Esophagus (tissue), 2 donors: ENCODE data around the gene CDH15. TPM values are rescaled to one million over a fixed set of nuclear protein-coding genes. Genes with fewer than 3 reads are reported as not detected.

ENCODE experiments used
- H3K27ac ChIP-seq, 2 donors: one replicate each; pipeline ENCODE4 v1.5.1; 2013; ENCODE audit warnings: low read depth in 2 of 2, mild to moderate bottlenecking in 2 of 2, inconsistent platforms in 1 of 2, low read length in 1 of 2, moderate library complexity in 1 of 2
- H3K27me3 ChIP-seq, 2 donors: one replicate each; pipeline ENCODE4 v1.6.1; 2013; ENCODE audit warnings: low read length in 2 of 2, control low read depth in 1 of 2, mild to moderate bottlenecking in 1 of 2; ENCODE audit not compliant: insufficient read depth in 2 of 2, control insufficient read depth in 1 of 2
- H3K36me3 ChIP-seq, 2 donors: one replicate each; pipeline ENCODE4 v1.6.1; 2013; ENCODE audit warnings: low read length in 1 of 2; ENCODE audit not compliant: control insufficient read depth in 2 of 2, insufficient read depth in 2 of 2
- H3K4me1 ChIP-seq, 2 donors: one replicate each; pipeline ENCODE4 v1.6.1; 2013; ENCODE audit warnings: low read length in 1 of 2; ENCODE audit not compliant: control insufficient read depth in 2 of 2, insufficient read depth in 2 of 2
- H3K4me3 ChIP-seq, 2 donors: one replicate each; pipeline ENCODE4 v1.5.1; 2013; ENCODE audit warnings: low read length in 2 of 2, mild to moderate bottlenecking in 2 of 2, low read depth in 1 of 2, moderate library complexity in 1 of 2
- H3K9me3 ChIP-seq, 2 donors: one replicate each; pipeline ENCODE4 v1.6.1; 2013; ENCODE audit warnings: mild to moderate bottlenecking in 2 of 2, low read depth in 1 of 2, low read length in 1 of 2, moderate library complexity in 1 of 2; ENCODE audit not compliant: control insufficient read depth in 2 of 2, insufficient read depth in 1 of 2
- WGBS, 2 donors: extraction: QIAGEN DNeasy Blood & Tissue Kit; methylation state at CpG; one replicate each; pipeline ENCODE4 v1.1.7; 2013; 5-methylcytosine and 5-hydroxymethylcytosine counted together
- polyA plus RNA-seq, 2 donors: library from polyadenylated mRNA; stranded (reverse); fragments of 200-250 nt; gene quantifications; one replicate each; pipeline ENCODE4 v1.2.3, GENCODE V29; 2013
- donor health status: healthy with polysubstance abuse.
- donor health status: Bipolar disorder and iron deficiency.

The CDH15 gene
- polyA plus RNA-seq, 2 donors, result not detected

DNA sequence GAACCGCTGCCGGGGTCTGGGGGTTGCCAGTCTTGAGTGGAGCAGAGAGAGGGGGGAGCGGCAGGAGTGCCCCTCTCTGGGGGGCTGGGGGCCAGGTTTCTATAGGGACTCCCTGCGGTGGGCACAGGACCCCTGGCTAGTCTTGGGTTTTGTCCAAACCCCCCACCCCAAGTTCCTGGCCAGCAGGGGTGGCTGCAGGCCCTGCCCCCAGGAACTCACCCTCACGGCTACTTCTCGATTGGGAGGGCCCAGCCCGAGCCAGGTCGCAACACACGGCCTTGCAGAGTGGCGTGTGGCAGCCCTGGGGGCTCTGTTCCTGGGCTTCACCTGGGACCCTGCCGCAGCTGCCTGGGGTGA lies 601 bp downstream of the CDH15 start:
- Histone ChIP-seq H3K4me1 (peaks cover 5 to 9% of the 10 kb centered on the region in 2 donors), H3K9me3 (no peaks in the 10 kb centered on the region), H3K27me3 (no peaks in the 10 kb centered on the region), H3K36me3 (no peaks in the 10 kb centered on the region), H3K4me3 (no peak overlapping the region), H3K27ac (no peak overlapping the region)
- WGBS, 2 donors, result 60 to 73% methylated on average over 11 of the region's 11 CpGs

DNA sequence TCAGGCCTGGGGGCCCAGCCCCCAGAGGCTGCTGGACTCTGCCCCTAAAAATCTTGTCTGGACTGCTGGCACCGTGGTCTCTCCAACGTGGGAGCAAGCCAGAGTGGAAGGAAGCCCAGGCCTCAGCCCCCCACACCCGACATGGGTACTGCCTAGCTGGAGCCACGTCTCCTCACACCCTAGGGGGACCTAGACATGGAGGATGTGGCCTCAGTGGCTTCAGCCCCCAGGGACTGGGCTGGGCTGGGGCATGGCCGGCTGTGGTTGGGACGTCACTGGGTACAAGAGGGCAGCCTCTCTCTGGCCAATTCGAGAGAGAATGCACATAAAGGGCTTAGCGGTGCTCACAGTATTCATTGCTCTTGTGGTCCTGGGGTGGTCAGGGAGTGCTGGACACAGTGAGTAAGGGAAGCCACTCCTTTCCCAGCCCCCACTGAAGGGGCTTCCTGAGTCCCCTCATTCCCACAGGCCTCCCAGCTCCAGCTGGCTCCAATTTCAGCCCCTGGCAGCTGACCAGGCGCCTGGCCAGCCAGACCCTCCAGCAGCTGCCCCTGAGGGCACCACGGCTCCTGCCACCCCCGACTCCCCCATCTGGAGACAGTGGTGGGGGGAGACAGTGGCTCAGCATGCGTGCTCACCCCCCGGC lies 1.1 kb downstream of the CDH15 start:
- H3K27me3 ChIP-seq, result no peaks in the 10 kb centered on the region
- H3K27ac ChIP-seq, result no peak overlapping the region
- H3K9me3 ChIP-seq, result no peaks in the 10 kb centered on the region
- H3K4me1 ChIP-seq, result peaks cover 5 to 9% of the 10 kb centered on the region in 2 donors
- WGBS, 2 donors, result 47 to 53% methylated on average over 13 of the region's 13 CpGs
- H3K36me3 ChIP-seq, result no peaks in the 10 kb centered on the region
- no peak overlapping the region for H3K4me3 ChIP-seq

DNA sequence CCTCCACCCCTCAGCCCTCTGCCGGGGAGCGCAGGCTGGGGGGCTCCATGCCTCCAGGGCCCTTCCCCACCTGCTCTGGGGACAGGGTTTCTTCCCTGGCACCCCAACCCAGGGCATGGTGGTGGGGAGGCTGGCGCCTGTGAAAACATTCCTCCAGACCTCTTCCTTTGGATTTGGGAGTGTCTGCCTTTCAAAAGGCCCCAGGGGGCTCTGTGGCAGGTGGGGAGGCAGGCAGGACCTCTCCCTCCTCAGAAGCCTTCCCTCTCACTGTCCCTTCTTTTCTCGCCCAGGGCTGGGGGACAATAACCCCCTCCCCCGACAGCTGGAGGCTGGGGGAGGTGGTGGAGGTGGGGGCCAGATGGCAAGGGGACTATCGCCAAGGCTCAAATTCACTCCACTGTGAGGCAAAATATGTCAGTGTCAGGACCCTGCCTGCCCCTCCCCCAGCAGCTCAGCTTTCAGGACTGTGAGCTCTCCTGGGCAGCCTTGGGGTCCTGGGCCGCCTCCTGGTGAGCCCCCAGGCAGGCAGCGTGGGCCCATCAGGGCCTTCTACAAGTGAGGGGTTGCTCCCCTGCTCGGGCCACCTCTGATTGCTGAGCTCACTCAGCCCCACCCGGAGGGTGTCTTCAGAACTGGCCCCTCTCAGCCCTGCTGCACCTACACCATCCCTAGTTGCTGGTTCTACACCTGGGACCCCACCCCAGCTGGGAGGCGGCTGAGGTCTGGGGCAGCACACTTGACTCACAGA lies 1.8 kb downstream of the CDH15 start:
- H3K9me3 ChIP-seq, result no peaks in the 10 kb centered on the region
- 55 to 64% methylated on average over 10 to 11 of the region's 11 CpGs for WGBS, 2 donors
- peaks cover 5 to 9% of the 10 kb centered on the region in 2 donors for H3K4me1 ChIP-seq
- H3K27ac ChIP-seq, result no peak overlapping the region
- no peak overlapping the region for H3K4me3 ChIP-seq
- H3K27me3 ChIP-seq, result no peaks in the 10 kb centered on the region
- H3K36me3 ChIP-seq, result no peaks in the 10 kb centered on the region

DNA sequence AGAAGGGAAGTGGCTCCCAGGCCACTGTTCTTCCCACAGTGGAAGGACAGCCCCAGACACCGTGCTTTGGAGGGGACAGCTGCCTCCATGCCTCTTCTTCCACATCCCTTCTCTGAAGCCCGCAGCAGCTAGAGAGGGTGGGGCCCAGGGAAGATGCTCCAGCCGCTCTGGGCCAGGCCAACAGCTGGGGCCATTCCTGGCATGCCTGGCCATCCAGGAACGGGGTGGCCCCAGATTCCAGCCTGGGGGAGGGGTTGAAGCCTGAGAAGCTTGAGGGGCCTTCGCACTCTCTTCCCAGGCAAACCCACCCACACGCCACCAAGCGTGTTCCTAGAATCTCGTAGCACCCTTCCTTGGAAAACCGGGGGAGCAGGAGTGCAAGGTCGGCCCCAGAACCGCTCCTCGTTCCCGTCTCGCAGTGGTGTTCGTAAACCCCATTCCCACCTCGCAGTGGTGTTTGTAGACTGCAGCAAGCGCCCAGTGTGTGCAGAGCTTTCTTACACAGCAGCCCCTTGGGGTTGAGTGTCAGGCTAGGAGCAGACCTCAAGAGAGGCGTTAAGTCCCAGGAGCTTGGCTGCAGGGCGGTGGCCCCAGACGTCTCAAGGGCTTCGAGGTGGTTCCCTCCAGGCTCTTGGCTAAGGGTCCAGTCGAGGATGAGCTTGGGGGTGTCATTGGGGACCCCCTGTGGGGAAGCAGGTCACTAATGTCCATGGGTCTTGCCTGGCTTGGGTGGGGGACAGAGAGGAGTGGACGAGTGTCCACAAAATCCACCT lies 2.7 kb downstream of the CDH15 start:
- H3K27ac ChIP-seq, result no peak overlapping the region
- WGBS, 2 donors, result 68 to 75% methylated on average over 23 of the region's 23 CpGs
- no peak overlapping the region for H3K4me3 ChIP-seq
- H3K9me3 ChIP-seq, result no peaks in the 10 kb centered on the region
- no peaks in the 10 kb centered on the region for H3K27me3 ChIP-seq
- H3K36me3 ChIP-seq, result no peaks in the 10 kb centered on the region
- peaks cover 5 to 9% of the 10 kb centered on the region in 2 donors for H3K4me1 ChIP-seq

DNA sequence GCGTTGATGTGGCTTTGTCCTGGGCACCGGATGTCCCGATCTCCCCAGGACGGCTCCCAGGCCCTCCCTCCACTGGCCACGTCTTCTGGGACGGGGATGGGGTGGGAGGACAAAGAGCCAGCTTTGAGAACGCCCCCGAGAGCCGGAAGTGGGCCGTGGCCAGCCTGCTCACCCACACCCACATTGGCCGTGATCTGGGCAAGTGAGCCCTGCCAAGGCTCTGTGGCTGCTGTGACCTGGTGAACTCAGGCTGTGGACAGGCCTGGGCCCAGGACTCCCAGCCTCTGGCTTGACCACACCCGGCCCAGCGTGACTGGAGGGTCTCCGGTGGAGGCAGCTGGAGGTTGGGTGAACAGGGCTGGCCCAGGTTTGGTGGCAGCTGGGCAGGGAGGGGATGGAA lies 3.3 kb downstream of the CDH15 start:
- Histone ChIP-seq H3K27ac (no peak overlapping the region), H3K4me3 (no peak overlapping the region), H3K9me3 (no peaks in the 10 kb centered on the region), H3K4me1 (peaks cover 5 to 9% of the 10 kb centered on the region in 2 donors), H3K27me3 (no peaks in the 10 kb centered on the region), H3K36me3 (no peaks in the 10 kb centered on the region)
- 69 to 72% methylated on average over 14 of the region's 14 CpGs for WGBS, 2 donors

DNA sequence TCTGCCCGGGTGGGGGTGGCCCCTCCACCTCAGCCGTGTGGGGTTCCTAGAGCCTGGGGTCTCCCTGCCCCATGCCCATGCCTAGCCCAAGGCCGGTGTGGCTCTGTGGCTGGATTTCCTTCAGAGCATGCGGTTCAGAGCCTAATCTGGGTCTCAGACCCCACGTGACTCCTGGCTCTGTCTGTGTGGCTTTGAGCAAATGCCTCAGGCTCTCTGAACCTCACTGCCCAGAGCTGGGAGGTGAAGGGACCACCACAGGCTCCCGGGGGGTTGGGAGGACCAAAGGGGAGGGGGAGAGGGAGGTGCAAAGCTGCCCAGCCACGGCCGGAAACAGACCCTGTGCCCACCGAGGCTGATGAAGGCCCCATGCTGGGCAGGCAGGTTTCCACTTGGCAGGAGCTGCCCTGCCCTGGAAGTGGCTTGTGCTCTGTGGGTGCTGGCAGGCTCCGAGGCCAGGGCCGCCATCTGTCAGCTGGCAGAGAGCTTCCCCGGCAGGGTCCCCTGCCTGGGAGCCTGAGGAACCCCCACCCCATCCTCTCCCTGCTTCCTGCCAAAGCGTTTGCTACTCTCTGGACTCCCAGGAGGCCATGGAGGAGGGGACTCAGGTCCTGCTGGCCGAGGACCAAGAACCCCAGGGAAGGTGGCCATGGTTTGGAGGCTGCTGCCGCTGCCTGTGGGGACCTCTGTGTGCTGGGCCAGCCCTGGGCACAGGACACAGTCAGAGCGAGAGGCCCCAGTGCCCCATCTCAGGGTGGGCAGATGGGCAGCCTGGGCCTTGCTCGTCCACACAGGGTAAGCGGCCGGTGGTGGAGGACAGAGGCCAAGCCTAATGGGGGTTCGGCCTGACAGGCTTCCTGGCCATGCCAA lies 4.0 kb downstream of the CDH15 start:
- Histone ChIP-seq H3K9me3 (no peaks in the 10 kb centered on the region), H3K4me1 (peaks cover 5 to 8% of the 10 kb centered on the region in 2 donors), H3K36me3 (no peaks in the 10 kb centered on the region), H3K27me3 (no peaks in the 10 kb centered on the region), H3K4me3 (no peak overlapping the region), H3K27ac (no peak overlapping the region)
- 48 to 52% methylated on average over 20 of the region's 20 CpGs for WGBS, 2 donors

DNA sequence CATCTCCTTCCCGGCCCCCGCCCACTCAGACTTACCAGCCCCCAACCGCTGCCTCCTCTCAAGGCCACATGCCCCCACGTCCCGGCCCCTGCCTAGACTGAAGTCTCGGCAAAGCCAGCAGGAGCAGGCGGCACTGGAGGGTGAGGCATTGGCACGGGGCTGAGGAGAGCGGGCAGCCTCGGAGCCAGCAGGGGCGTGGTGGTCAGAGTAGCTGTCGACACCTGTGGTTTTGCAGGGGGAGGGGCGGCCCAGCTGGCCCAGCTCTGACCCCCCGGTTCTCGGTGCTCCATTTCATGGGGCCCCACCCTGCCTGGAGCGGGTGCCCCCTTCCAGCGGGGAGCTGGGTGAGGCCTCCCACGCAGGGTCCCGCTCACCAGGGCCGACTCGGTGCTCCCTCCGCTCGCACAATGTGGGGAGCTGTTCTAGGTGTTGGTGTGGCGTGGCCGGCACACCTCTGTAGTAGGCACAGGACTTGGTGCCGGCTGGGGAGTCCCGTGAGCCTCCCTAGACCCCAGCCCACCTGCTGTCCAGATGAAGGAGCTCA lies 4.7 kb downstream of the CDH15 start:
- H3K27me3 ChIP-seq, result no peaks in the 10 kb centered on the region
- WGBS, 2 donors, result 70 to 75% methylated on average over 25 to 27 of the region's 27 CpGs
- H3K36me3 ChIP-seq, result no peaks in the 10 kb centered on the region

DNA sequence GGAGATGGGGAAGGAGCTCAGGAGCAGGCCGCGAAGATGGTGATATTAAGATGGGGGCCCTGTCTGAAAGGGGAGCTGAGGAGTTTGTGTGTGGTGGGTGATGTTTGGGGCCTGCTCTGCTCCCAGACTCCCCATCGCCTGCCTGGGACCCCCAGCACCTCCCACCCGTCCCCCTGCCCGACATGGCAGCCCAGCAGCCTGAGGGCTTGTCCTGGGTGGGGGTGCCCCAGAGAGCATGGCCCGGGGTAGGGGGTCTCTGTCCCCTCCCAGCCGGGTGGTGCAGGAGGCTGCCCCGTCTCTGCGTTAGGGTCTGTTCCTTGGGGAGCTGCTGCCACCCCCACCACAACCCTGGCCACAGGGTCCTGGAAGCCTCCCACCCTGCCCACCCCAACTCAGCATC lies 5.2 kb downstream of the CDH15 start:
- Histone ChIP-seq H3K4me1 (peaks cover under 1 to 1% of the 10 kb centered on the region in 2 donors), H3K27ac (no peak overlapping the region), H3K36me3 (no peaks in the 10 kb centered on the region), H3K4me3 (no peak overlapping the region), H3K27me3 (no peaks in the 10 kb centered on the region), H3K9me3 (no peaks in the 10 kb centered on the region)
- WGBS, 2 donors, result 84 to 87% methylated on average over 9 of the region's 9 CpGs

More for the DNA sequence above, 4.7 kb downstream of the CDH15 start:
- H3K4me1 ChIP-seq, result peaks cover 2% of the 10 kb centered on the region in 2 donors
- no peaks in the 10 kb centered on the region for H3K9me3 ChIP-seq
- no peak overlapping the region for H3K27ac ChIP-seq
- no peak overlapping the region for H3K4me3 ChIP-seq

DNA sequence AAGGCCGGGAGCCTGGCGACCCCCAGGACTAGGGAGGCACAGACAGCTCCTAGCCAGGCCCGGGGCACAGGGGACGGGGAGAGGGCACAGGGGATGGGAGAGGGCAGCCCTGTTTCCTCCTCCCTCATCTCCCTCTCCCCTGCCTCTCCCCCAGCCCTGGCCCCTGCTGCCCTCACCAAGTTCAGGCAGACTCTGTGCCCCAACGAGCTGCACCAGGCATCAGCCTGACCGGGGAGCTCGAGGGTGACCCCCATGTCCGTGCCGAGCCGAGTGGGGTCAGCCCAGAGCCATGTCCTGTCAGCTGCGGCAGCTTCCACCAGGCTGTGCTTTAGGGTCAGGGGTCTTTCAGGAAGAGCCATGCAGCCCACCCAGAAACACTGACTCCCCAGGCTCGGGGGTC lies 6.0 kb downstream of the CDH15 start:
- H3K9me3 ChIP-seq, result no peaks in the 10 kb centered on the region
- no peaks in the 10 kb centered on the region for H3K27me3 ChIP-seq
- H3K4me1 ChIP-seq, result no peaks in the 10 kb centered on the region
- WGBS, 2 donors, result 69 to 73% methylated on average over 12 of the region's 12 CpGs
- no peak overlapping the region for H3K4me3 ChIP-seq
- H3K36me3 ChIP-seq, result no peaks in the 10 kb centered on the region
- no peak overlapping the region for H3K27ac ChIP-seq
